ENCODE results near the gene SREBF2. TPM values are rescaled to one million over a fixed set of nuclear protein-coding genes. Genes with fewer than 3 reads are reported as not detected.
A peak's percentile ranks its signal among the peaks of the same experiment; 100 is the strongest.

The SREBF2 gene
- total and polyA plus RNA-seq, 2 donors (not counting 1 experiment from before 2014, with no cell fraction given) = 116 to 287 TPM

- peak; percentile 11 for ATAC-seq (ENCODE audit: low read depth)
- peak overlapping the region; percentile 92 for H3K4me2 ChIP-seq (replicated peaks; ENCODE audit: low read depth, low read length, poor library complexity, severe bottlenecking)
- intact Hi-C loops (cut with micrococcal nuclease) = loop anchor here (1.0 kb wide), 2 partner anchors 16 to 20 kb away; no protein-coding TSS in a partner anchor
- Mint-ChIP-seq H3K27ac (peak overlapping the region; percentile 97), H3K4me1 (peaks cover 79% of the 10 kb centered on the region), H3K9me3 (ENCODE audit: insufficient read depth) (no peaks in the 10 kb centered on the region), H3K4me3 (peak overlapping the region; percentile 86), H3K27me3 (no peaks in the 10 kb centered on the region)
- H3K79me2 ChIP-seq (ENCODE audit: control insufficient read depth, insufficient read depth, low read length) = peaks cover 68% of the 10 kb centered on the region
- peak; percentile 85 for DNase-seq
- H3K27me3 ChIP-seq (replicated peaks in 1 of 4; ENCODE audit: control extremely low read depth in 1 of 4, control insufficient read depth in 3 of 4, insufficient read depth in 4 of 4, low read length in 3 of 4) = peaks cover 0 to 4% (median 2%) of the 10 kb centered on the region in 4 experiments
- TF ChIP-seq EZH2 (IDR thresholded peaks at IDR 0.05; ENCODE audit: borderline replicate concordance, insufficient read depth, low read depth, low read length, poor library complexity, severe bottlenecking) (no peak), CTCF (IDR thresholded peaks at IDR 0.05) (no peak)
- CTCF ChIA-PET = interaction anchor here (1.3 to 17.9 kb wide), 4 partner anchors 12 to 223 kb away, joined by 3 to 499 read pairs (median 5); no protein-coding TSS in a partner anchor
- peaks cover 78 to 90% of the 10 kb centered on the region in 2 donors for H3K4me1 ChIP-seq (ENCODE audit: control insufficient read depth in 2 of 2, insufficient read depth in 2 of 2, low read length in 2 of 2)
- POLR2A ChIA-PET = interaction anchor here (0.6 to 16.8 kb wide), 12 partner anchors 9 to 590 kb away, joined by 3 to 960 read pairs (median 4); partner anchors contain the start of genes CENPM, MEI1 and SREBF2
- H3K9me3 ChIP-seq (ENCODE audit: control extremely low read depth in 1 of 3, control insufficient read depth in 2 of 3, insufficient read depth in 1 of 3, low read length in 2 of 3) = peaks cover 0 to 9% (median 0%) of the 10 kb centered on the region in 3 donors
- H3K9ac ChIP-seq (ENCODE audit: low read length) = peak overlapping the region; percentile 57
- WGBS (ENCODE audit: insufficient coverage) = 7% methylated on average over 15 of the region's 21 CpGs
- peak overlapping the region in 4 of 5 experiments; percentile 50 to 60 (median 52) for H3K4me3 ChIP-seq (ENCODE audit: control extremely low read depth in 1 of 5, extremely low read depth in 1 of 5, insufficient read depth in 1 of 5, low read depth in 2 of 5, low read length in 4 of 5)
- H4K20me1 ChIP-seq (ENCODE audit: control insufficient read depth, insufficient read depth, low read length, poor library complexity, severe bottlenecking) = peaks cover 46% of the 10 kb centered on the region
- H3K27ac ChIP-seq (ENCODE audit: low read length in 2 of 2) = peak overlapping the region; percentile 89 to 93
- no peak overlapping the region for H2AFZ ChIP-seq (ENCODE audit: insufficient read depth, low read depth, low read length, poor library complexity, severe bottlenecking)
- H3K36me3 ChIP-seq (replicated peaks in 1 of 2; ENCODE audit: control extremely low read depth in 1 of 2, control insufficient read depth in 1 of 2, extremely low read depth in 1 of 2, insufficient read depth in 2 of 2, low read length in 1 of 2) = peaks cover 0 to 29% of the 10 kb centered on the region in 2 experiments
Measured at GRCh38 chr22:41920271-41920976, 87.5 kb downstream of the SREBF2 start.

- no peak overlapping the region for H2AFZ ChIP-seq (ENCODE audit: insufficient read depth, low read depth, low read length, poor library complexity, severe bottlenecking)
- H3K27ac ChIP-seq (ENCODE audit: low read length in 2 of 2) = peak overlapping the region; percentile 54 to 94
- H3K9me3 Mint-ChIP-seq (ENCODE audit: insufficient read depth) = no peaks in the 10 kb centered on the region
- intact Hi-C loops (cut with micrococcal nuclease) = no loop called here
- peaks cover 70% of the 10 kb centered on the region for H3K4me1 Mint-ChIP-seq
- H3K79me2 ChIP-seq (ENCODE audit: control insufficient read depth, insufficient read depth, low read length) = peaks cover 73% of the 10 kb centered on the region
- H3K27me3 Mint-ChIP-seq = no peaks in the 10 kb centered on the region
- 16% methylated on average over 3 of the region's 5 CpGs for WGBS (ENCODE audit: insufficient coverage)
- TF ChIP-seq CTCF (IDR thresholded peaks at IDR 0.05) (no peak), EZH2 (IDR thresholded peaks at IDR 0.05; ENCODE audit: borderline replicate concordance, insufficient read depth, low read depth, low read length, poor library complexity, severe bottlenecking) (no peak)
- ChIA-PET CTCF (interaction anchor here (17.9 kb wide), 1 partner anchor 15 kb away, joined by 499 read pairs; no protein-coding TSS in a partner anchor), POLR2A (interaction anchor here (0.6 to 16.8 kb wide), 7 partner anchors 12 to 635 kb away, joined by 4 to 960 read pairs (median 8); partner anchors contain the start of gene SREBF2)
- H3K4me3 Mint-ChIP-seq = peak overlapping the region; percentile 62
- peaks cover 72 to 86% of the 10 kb centered on the region in 2 donors for H3K4me1 ChIP-seq (ENCODE audit: control insufficient read depth in 2 of 2, insufficient read depth in 2 of 2, low read length in 2 of 2)
- H4K20me1 ChIP-seq (ENCODE audit: control insufficient read depth, insufficient read depth, low read length, poor library complexity, severe bottlenecking) = peaks cover 44% of the 10 kb centered on the region
- H3K27me3 ChIP-seq (replicated peaks in 1 of 4; ENCODE audit: control extremely low read depth in 1 of 4, control insufficient read depth in 3 of 4, insufficient read depth in 4 of 4, low read length in 3 of 4) = no peaks in the 10 kb centered on the region
- H3K9me3 ChIP-seq (ENCODE audit: control extremely low read depth in 1 of 3, control insufficient read depth in 2 of 3, insufficient read depth in 1 of 3, low read length in 2 of 3) = peaks cover 0 to 13% (median 0%) of the 10 kb centered on the region in 3 donors
- ATAC-seq (ENCODE audit: low read depth) = no peak
- peak overlapping the region; percentile 60 for H3K4me2 ChIP-seq (replicated peaks; ENCODE audit: low read depth, low read length, poor library complexity, severe bottlenecking)
- no peak overlapping the region for H3K9ac ChIP-seq (ENCODE audit: low read length)
- peak overlapping the region; percentile 97 for H3K27ac Mint-ChIP-seq
- H3K36me3 ChIP-seq (replicated peaks in 1 of 2; ENCODE audit: control extremely low read depth in 1 of 2, control insufficient read depth in 1 of 2, extremely low read depth in 1 of 2, insufficient read depth in 2 of 2, low read length in 1 of 2) = peaks cover 0 to 32% of the 10 kb centered on the region in 2 experiments
- peak; percentile 65 for DNase-seq
- no peak overlapping the region for H3K4me3 ChIP-seq (ENCODE audit: control extremely low read depth in 1 of 5, extremely low read depth in 1 of 5, insufficient read depth in 1 of 5, low read depth in 2 of 5, low read length in 4 of 5)
Measured at GRCh38 chr22:41922328-41922727, 89.4 kb downstream of the SREBF2 start.
